Measurements from ENCODE around the gene USP5. TPM values are rescaled to one million over a fixed set of nuclear protein-coding genes. Genes with fewer than 3 reads are reported as not detected.
A peak's percentile ranks its signal among the peaks of the same experiment; 100 is the strongest.

The USP5 gene
- total RNA-seq, 3 donors from 2014 or later, result 32.6 to 52.8 (median 34.7) TPM

- Histone ChIP-seq H3K27ac (peak overlapping the region; percentile 64 to 94), H3K36me3 (no peaks in the 10 kb centered on the region), H3K27me3 (no peaks in the 10 kb centered on the region), H3K9me3 (no peaks in the 10 kb centered on the region), H3K4me1 (peaks cover 4 to 6% of the 10 kb centered on the region in 2 donors), H3K4me3 (peak overlapping the region; percentile 74 to 80 (median 75))
- DNase-seq (ENCODE audit: low spot score in 2 of 2), result no peak
- intact Hi-C loops (cut with DNase I; ENCODE audit: low total_unique reads), result no loop called here
- TF ChIP-seq POLR2A (IDR thresholded peaks at IDR 0.05) (no peak), CTCF (IDR thresholded peaks at IDR 0.05) (no peak), POLR2AphosphoS5 (IDR thresholded peaks at IDR 0.05) (no peak)
Observed at GRCh38 chr12:6852651-6853354, 853 bp downstream of the USP5 start.

GRCh38 chr12:6853626-6854025, 1.7 kb downstream of the USP5 start:
- no peak for DNase-seq (ENCODE audit: low spot score in 2 of 2)
- no peaks in the 10 kb centered on the region for H3K9me3 ChIP-seq
- peak overlapping the region in 1 of 2 donors; percentile 64 for H3K27ac ChIP-seq
- H3K27me3 ChIP-seq, result no peaks in the 10 kb centered on the region
- intact Hi-C loops (cut with DNase I; ENCODE audit: low total_unique reads), result no loop called here
- no peak for TF ChIP-seq CTCF (IDR thresholded peaks at IDR 0.05)
- no peak for TF ChIP-seq POLR2AphosphoS5 (IDR thresholded peaks at IDR 0.05)
- TF ChIP-seq POLR2A (IDR thresholded peaks at IDR 0.05), result no peak
- H3K4me3 ChIP-seq, result no peak overlapping the region
- peaks cover 4 to 6% of the 10 kb centered on the region in 2 donors for H3K4me1 ChIP-seq
- no peaks in the 10 kb centered on the region for H3K36me3 ChIP-seq

- peak overlapping the region in 1 of 2 donors; percentile 64 for H3K27ac ChIP-seq
- no peaks in the 10 kb centered on the region for H3K27me3 ChIP-seq
- no peak for TF ChIP-seq POLR2A (IDR thresholded peaks at IDR 0.05)
- no peak for TF ChIP-seq CTCF (IDR thresholded peaks at IDR 0.05)
- no peak for TF ChIP-seq POLR2AphosphoS5 (IDR thresholded peaks at IDR 0.05)
- DNase-seq (ENCODE audit: low spot score in 2 of 2), result no peak
- H3K4me1 ChIP-seq, result peaks cover 4 to 6% of the 10 kb centered on the region in 2 donors
- H3K36me3 ChIP-seq, result no peaks in the 10 kb centered on the region
- intact Hi-C loops (cut with DNase I; ENCODE audit: low total_unique reads), result no loop called here
- H3K4me3 ChIP-seq, result no peak overlapping the region
- no peaks in the 10 kb centered on the region for H3K9me3 ChIP-seq
Observed at GRCh38 chr12:6854036-6854435, 2.1 kb downstream of the USP5 start.

- Histone ChIP-seq H3K36me3 (peaks cover under 1% of the 10 kb centered on the region), H3K27ac (no peak overlapping the region), H3K27me3 (no peaks in the 10 kb centered on the region), H3K4me3 (no peak overlapping the region), H3K9me3 (no peaks in the 10 kb centered on the region), H3K4me1 (peaks cover 4 to 6% of the 10 kb centered on the region in 2 donors)
- TF ChIP-seq CTCF (IDR thresholded peaks at IDR 0.05), result no peak
- no peak for TF ChIP-seq POLR2AphosphoS5 (IDR thresholded peaks at IDR 0.05)
- no peak for TF ChIP-seq POLR2A (IDR thresholded peaks at IDR 0.05)
- intact Hi-C loops (cut with DNase I; ENCODE audit: low total_unique reads), result no loop called here
- DNase-seq (ENCODE audit: low spot score in 2 of 2), result no peak
Observed at GRCh38 chr12:6855322-6855721, 3.4 kb downstream of the USP5 start.

GRCh38 chr12:6858799-6859198, 6.8 kb downstream of the USP5 start:
- Histone ChIP-seq H3K27me3 (no peaks in the 10 kb centered on the region), H3K27ac (no peak overlapping the region), H3K4me1 (no peaks in the 10 kb centered on the region), H3K4me3 (no peak overlapping the region), H3K9me3 (no peaks in the 10 kb centered on the region), H3K36me3 (peaks cover 6% of the 10 kb centered on the region)
- no peak for DNase-seq (ENCODE audit: low spot score in 2 of 2)
- intact Hi-C loops (cut with DNase I; ENCODE audit: low total_unique reads), result no loop called here
- TF ChIP-seq POLR2A (IDR thresholded peaks at IDR 0.05) (no peak), CTCF (IDR thresholded peaks at IDR 0.05) (no peak), POLR2AphosphoS5 (IDR thresholded peaks at IDR 0.05) (no peak)

Measured in breast epithelium (tissue), 4 donors.